ENCODE data around the gene USF1.

GRCh38 chr1:161070761-161071160, 25.0 kb upstream of the USF1 start:
- TF ChIP-seq, protein P1, sequence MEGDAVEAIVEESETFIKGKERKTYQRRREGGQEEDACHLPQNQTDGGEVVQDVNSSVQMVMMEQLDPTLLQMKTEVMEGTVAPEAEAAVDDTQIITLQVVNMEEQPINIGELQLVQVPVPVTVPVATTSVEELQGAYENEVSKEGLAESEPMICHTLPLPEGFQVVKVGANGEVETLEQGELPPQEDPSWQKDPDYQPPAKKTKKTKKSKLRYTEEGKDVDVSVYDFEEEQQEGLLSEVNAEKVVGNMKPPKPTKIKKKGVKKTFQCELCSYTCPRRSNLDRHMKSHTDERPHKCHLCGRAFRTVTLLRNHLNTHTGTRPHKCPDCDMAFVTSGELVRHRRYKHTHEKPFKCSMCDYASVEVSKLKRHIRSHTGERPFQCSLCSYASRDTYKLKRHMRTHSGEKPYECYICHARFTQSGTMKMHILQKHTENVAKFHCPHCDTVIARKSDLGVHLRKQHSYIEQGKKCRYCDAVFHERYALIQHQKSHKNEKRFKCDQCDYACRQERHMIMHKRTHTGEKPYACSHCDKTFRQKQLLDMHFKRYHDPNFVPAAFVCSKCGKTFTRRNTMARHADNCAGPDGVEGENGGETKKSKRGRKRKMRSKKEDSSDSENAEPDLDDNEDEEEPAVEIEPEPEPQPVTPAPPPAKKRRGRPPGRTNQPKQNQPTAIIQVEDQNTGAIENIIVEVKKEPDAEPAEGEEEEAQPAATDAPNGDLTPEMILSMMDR (optimal IDR thresholded peaks at IDR 0.05 in 1 of 3, IDR thresholded peaks at IDR 0.05 in 1 of 3, conservative IDR thresholded peaks at IDR 0.05 in 1 of 3; ENCODE audit: extremely low read depth in 1 of 3, insufficient read depth in 2 of 3, low read length in 3 of 3), result no peak
- no peak for TF ChIP-seq EZH2 (IDR thresholded peaks at IDR 0.05; ENCODE audit: low read length)

Data from keratinocyte (primary cell).